Measurements from ENCODE around the gene SLC25A38.

SLC25A38 gene

GRCh38 chr3:39381432-39381831 is 1.7 kb upstream of the SLC25A38 start:
- H3K36me3 ChIP-seq (ENCODE audit: control insufficient read depth, insufficient read depth, low read length), result no peaks in the 10 kb centered on the region
- H3K27ac ChIP-seq (ENCODE audit: low read depth, low read length), result no peak overlapping the region
- H3K4me1 ChIP-seq (ENCODE audit: control insufficient read depth, insufficient read depth, low read length), result peaks cover 4% of the 10 kb centered on the region
- H3K4me3 ChIP-seq (ENCODE audit: low read length), result no peak overlapping the region
- no peaks in the 10 kb centered on the region for H3K27me3 ChIP-seq (ENCODE audit: control insufficient read depth, insufficient read depth, low read length)
- no peak overlapping the region for H3K9ac ChIP-seq (ENCODE audit: low read length)

DNA sequence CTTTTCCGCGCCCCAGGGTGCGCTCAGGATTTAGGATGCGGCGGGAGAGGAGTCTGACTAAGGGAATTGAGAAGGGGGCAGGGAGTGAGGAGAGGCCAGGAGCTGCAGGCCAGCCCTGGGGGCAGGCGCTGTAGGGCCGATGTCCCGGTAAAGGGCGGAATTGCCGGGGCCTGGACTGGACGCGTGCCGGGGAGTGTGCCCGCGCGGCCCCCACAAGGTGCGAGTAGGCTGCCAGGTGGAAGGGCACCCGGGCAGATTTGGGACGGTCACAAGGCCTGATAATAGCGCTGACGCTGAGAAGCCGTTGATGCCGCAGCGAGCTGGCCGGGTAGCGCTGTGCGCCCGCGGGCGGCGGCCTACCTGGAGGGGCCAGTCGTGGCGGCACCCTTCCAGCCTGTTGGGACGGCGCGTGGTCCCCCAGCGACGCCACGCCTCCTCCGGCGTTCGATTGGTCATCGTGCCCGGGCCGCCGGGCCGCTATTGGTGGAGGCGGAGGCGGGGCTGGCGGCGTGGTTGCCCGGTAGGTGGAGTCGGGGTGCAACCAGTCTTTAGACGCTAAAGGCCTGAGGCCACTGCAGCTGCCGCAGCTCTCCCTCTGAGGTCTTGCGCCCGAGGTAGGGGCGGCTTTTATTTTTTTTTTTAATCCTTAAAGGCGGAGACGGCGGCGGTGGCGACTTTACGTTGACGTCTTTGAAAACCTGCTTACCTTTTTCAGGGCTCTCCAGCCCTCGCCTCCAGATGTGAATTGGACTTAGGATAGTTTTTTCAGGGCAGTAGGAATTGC is 903 bp downstream of the SLC25A38 start:
- Histone ChIP-seq H3K4me1 (ENCODE audit: control insufficient read depth, insufficient read depth, low read length) (peaks cover 4% of the 10 kb centered on the region), H3K9ac (ENCODE audit: low read length) (peak overlapping the region; percentile 84), H3K36me3 (ENCODE audit: control insufficient read depth, insufficient read depth, low read length) (no peaks in the 10 kb centered on the region), H3K27me3 (ENCODE audit: control insufficient read depth, insufficient read depth, low read length) (no peaks in the 10 kb centered on the region), H3K27ac (ENCODE audit: low read depth, low read length) (peak overlapping the region; percentile 92), H3K4me3 (ENCODE audit: low read length) (peak overlapping the region; percentile 92)

GRCh38 chr3:39384665-39385000 is 1.5 kb downstream of the SLC25A38 start:
- H3K36me3 ChIP-seq (ENCODE audit: control insufficient read depth, insufficient read depth, low read length), result no peaks in the 10 kb centered on the region
- H3K4me1 ChIP-seq (ENCODE audit: control insufficient read depth, insufficient read depth, low read length), result peaks cover 4% of the 10 kb centered on the region
- no peaks in the 10 kb centered on the region for H3K27me3 ChIP-seq (ENCODE audit: control insufficient read depth, insufficient read depth, low read length)
- H3K4me3 ChIP-seq (ENCODE audit: low read length), result peak overlapping the region; percentile 34
- no peak overlapping the region for H3K9ac ChIP-seq (ENCODE audit: low read length)
- no peak overlapping the region for H3K27ac ChIP-seq (ENCODE audit: low read depth, low read length)

- Histone ChIP-seq H3K36me3 (ENCODE audit: control insufficient read depth, insufficient read depth, low read length) (no peaks in the 10 kb centered on the region), H3K4me3 (ENCODE audit: low read length) (no peak overlapping the region), H3K4me1 (ENCODE audit: control insufficient read depth, insufficient read depth, low read length) (peaks cover 4% of the 10 kb centered on the region), H3K27me3 (ENCODE audit: control insufficient read depth, insufficient read depth, low read length) (no peaks in the 10 kb centered on the region), H3K9ac (ENCODE audit: low read length) (no peak overlapping the region), H3K27ac (ENCODE audit: low read depth, low read length) (no peak overlapping the region)
Observed at GRCh38 chr3:39385456-39386090, 2.4 kb downstream of the SLC25A38 start.

GRCh38 chr3:39386318-39386717 is 3.1 kb downstream of the SLC25A38 start:
- Histone ChIP-seq H3K9ac (ENCODE audit: low read length) (no peak overlapping the region), H3K4me1 (ENCODE audit: control insufficient read depth, insufficient read depth, low read length) (peaks cover 4% of the 10 kb centered on the region), H3K4me3 (ENCODE audit: low read length) (no peak overlapping the region), H3K36me3 (ENCODE audit: control insufficient read depth, insufficient read depth, low read length) (peaks cover 4% of the 10 kb centered on the region), H3K27me3 (ENCODE audit: control insufficient read depth, insufficient read depth, low read length) (no peaks in the 10 kb centered on the region), H3K27ac (ENCODE audit: low read depth, low read length) (no peak overlapping the region)

- H3K4me1 ChIP-seq (ENCODE audit: control insufficient read depth, insufficient read depth, low read length), result peaks cover 4% of the 10 kb centered on the region
- no peak overlapping the region for H3K9ac ChIP-seq (ENCODE audit: low read length)
- H3K4me3 ChIP-seq (ENCODE audit: low read length), result no peak overlapping the region
- H3K27me3 ChIP-seq (ENCODE audit: control insufficient read depth, insufficient read depth, low read length), result no peaks in the 10 kb centered on the region
- peaks cover 14% of the 10 kb centered on the region for H3K36me3 ChIP-seq (ENCODE audit: control insufficient read depth, insufficient read depth, low read length)
- no peak overlapping the region for H3K27ac ChIP-seq (ENCODE audit: low read depth, low read length)
Observed at GRCh38 chr3:39387411-39387975, 4.3 kb downstream of the SLC25A38 start.

DNA sequence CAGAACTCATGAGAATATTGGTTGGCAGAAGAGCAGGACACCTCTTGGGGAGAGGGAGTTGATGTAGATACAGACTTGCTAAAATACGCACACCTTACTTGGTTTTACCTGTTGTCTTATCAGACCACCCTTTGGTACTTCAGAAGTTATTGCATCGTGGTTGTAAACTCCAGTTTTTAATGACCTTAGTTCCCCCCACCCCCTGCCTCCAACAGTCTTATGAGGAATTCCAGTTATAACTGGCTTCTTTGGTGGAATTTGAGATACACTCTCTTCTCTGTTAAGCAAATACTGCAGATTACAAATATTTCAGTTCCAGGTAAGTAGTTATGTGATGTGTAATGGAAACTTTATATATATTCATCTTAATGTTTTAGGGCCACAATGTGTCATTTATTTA is 5.0 kb downstream of the SLC25A38 start:
- no peak overlapping the region for H3K27ac ChIP-seq (ENCODE audit: low read depth, low read length)
- no peak overlapping the region for H3K9ac ChIP-seq (ENCODE audit: low read length)
- H3K36me3 ChIP-seq (ENCODE audit: control insufficient read depth, insufficient read depth, low read length), result peaks cover 17% of the 10 kb centered on the region
- H3K4me1 ChIP-seq (ENCODE audit: control insufficient read depth, insufficient read depth, low read length), result peaks cover 4% of the 10 kb centered on the region
- no peak overlapping the region for H3K4me3 ChIP-seq (ENCODE audit: low read length)
- no peaks in the 10 kb centered on the region for H3K27me3 ChIP-seq (ENCODE audit: control insufficient read depth, insufficient read depth, low read length)

DNA sequence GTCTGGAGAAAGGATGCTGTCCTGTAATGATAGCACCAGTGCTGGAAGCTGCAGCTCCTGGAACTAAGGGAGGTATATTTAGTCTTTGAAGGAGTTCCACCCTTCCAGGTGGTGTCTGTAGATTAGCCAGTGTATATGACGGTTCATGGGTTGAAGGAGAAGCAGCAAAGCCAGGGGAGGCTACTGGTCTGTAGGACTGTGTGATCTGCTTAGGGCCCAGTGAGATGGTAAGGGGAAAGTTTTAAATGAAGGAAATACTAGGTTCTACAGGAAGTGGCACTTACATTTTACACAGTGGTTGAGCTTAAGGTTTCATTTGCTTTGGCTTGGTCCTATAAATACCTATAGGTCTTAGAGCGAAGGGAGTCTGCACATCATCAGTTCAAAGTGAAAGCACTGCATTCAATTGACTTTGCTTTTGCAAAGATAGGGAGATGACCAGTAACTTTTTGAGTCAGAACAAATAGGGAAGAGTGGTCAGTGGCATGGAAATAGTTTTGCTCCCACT is 5.6 kb downstream of the SLC25A38 start:
- H3K36me3 ChIP-seq (ENCODE audit: control insufficient read depth, insufficient read depth, low read length), result peaks cover 19% of the 10 kb centered on the region
- no peak overlapping the region for H3K9ac ChIP-seq (ENCODE audit: low read length)
- no peak overlapping the region for H3K27ac ChIP-seq (ENCODE audit: low read depth, low read length)
- H3K27me3 ChIP-seq (ENCODE audit: control insufficient read depth, insufficient read depth, low read length), result no peaks in the 10 kb centered on the region
- H3K4me1 ChIP-seq (ENCODE audit: control insufficient read depth, insufficient read depth, low read length), result peaks cover 4% of the 10 kb centered on the region
- H3K4me3 ChIP-seq (ENCODE audit: low read length), result no peak overlapping the region

DNA sequence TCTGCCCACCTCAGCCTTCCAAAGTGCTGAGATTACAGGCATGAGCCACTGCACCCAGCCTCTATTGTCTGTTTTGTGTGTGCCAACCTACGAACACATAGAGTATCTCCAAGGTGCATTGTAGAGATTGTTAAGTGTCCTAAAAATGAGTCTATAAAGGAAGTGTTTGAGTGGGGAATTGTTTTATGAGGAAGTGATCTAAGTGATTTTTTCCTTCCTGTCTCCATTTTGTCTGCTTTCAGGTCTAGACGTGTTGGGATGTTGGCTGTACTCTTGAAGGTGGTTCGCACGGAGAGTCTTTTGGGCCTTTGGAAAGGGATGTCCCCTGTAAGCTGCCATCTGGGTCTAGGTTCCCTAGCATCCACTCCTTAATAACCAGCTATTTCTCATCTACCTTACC is 7.0 kb downstream of the SLC25A38 start:
- Histone ChIP-seq H3K4me1 (ENCODE audit: control insufficient read depth, insufficient read depth, low read length) (peaks cover 3% of the 10 kb centered on the region), H3K9ac (ENCODE audit: low read length) (no peak overlapping the region), H3K36me3 (ENCODE audit: control insufficient read depth, insufficient read depth, low read length) (peaks cover 19% of the 10 kb centered on the region), H3K27ac (ENCODE audit: low read depth, low read length) (no peak overlapping the region), H3K27me3 (ENCODE audit: control insufficient read depth, insufficient read depth, low read length) (no peaks in the 10 kb centered on the region), H3K4me3 (ENCODE audit: low read length) (no peak overlapping the region)

GRCh38 chr3:39396690-39397089 is 13.5 kb downstream of the SLC25A38 start:
- Histone ChIP-seq H3K9ac (ENCODE audit: low read length) (no peak overlapping the region), H3K4me1 (ENCODE audit: control insufficient read depth, insufficient read depth, low read length) (no peaks in the 10 kb centered on the region), H3K36me3 (ENCODE audit: control insufficient read depth, insufficient read depth, low read length) (peaks cover 16% of the 10 kb centered on the region), H3K4me3 (ENCODE audit: low read length) (no peak overlapping the region), H3K27ac (ENCODE audit: low read depth, low read length) (no peak overlapping the region), H3K27me3 (ENCODE audit: control insufficient read depth, insufficient read depth, low read length) (no peaks in the 10 kb centered on the region)

DNA sequence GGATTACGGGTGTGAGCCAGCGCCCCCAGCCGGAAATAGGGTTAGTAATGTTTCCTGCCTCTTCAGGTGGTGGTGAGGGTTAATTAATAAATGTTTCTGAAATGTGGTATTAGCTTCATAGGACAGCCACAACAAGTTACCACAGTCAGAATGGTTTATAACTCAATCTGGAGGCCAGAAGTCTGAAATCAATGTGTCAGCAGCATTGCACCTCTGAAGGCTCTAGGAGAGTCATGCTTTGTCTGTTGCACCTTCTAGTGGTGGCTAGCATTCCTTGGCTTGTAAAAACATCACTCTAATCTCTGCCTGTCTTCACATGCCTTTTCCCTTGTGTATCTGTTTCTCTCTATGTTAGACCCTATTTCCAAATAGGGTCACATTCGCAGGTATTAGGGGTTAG is 15.5 kb downstream of the SLC25A38 start:
- Histone ChIP-seq H3K27ac (ENCODE audit: low read depth, low read length) (no peak overlapping the region), H3K9ac (ENCODE audit: low read length) (no peak overlapping the region), H3K4me1 (ENCODE audit: control insufficient read depth, insufficient read depth, low read length) (no peaks in the 10 kb centered on the region), H3K36me3 (ENCODE audit: control insufficient read depth, insufficient read depth, low read length) (peaks cover 6% of the 10 kb centered on the region), H3K4me3 (ENCODE audit: low read length) (no peak overlapping the region), H3K27me3 (ENCODE audit: control insufficient read depth, insufficient read depth, low read length) (no peaks in the 10 kb centered on the region)

- H3K4me1 ChIP-seq (ENCODE audit: control insufficient read depth, insufficient read depth, low read length), result no peaks in the 10 kb centered on the region
- H3K4me3 ChIP-seq (ENCODE audit: low read length), result no peak overlapping the region
- no peaks in the 10 kb centered on the region for H3K27me3 ChIP-seq (ENCODE audit: control insufficient read depth, insufficient read depth, low read length)
- peaks cover 2% of the 10 kb centered on the region for H3K36me3 ChIP-seq (ENCODE audit: control insufficient read depth, insufficient read depth, low read length)
- H3K27ac ChIP-seq (ENCODE audit: low read depth, low read length), result no peak overlapping the region
- no peak overlapping the region for H3K9ac ChIP-seq (ENCODE audit: low read length)
Observed at GRCh38 chr3:39401983-39402382, 18.8 kb downstream of the SLC25A38 start.

Data from rectal smooth muscle tissue (tissue), 1 donor.